CD4-positive, alpha-beta T cell treated with Interleukin-6 for 4 hours (primary cell): Measurements from ENCODE around the gene SCT.

ENCODE experiments used
- DNase-seq: peaks from one replicate; pipeline ENCODE4 v3.0.0-alpha.2; 2020; ENCODE audit warnings: mixed read lengths

The SCT gene

GRCh38 chr11:581752-582151, 45.2 kb downstream of the SCT start:
- no peak for DNase-seq

- no peak for DNase-seq
These were observed 45.6 kb downstream of the SCT start for GRCh38 chr11:581342-581741.

DNA sequence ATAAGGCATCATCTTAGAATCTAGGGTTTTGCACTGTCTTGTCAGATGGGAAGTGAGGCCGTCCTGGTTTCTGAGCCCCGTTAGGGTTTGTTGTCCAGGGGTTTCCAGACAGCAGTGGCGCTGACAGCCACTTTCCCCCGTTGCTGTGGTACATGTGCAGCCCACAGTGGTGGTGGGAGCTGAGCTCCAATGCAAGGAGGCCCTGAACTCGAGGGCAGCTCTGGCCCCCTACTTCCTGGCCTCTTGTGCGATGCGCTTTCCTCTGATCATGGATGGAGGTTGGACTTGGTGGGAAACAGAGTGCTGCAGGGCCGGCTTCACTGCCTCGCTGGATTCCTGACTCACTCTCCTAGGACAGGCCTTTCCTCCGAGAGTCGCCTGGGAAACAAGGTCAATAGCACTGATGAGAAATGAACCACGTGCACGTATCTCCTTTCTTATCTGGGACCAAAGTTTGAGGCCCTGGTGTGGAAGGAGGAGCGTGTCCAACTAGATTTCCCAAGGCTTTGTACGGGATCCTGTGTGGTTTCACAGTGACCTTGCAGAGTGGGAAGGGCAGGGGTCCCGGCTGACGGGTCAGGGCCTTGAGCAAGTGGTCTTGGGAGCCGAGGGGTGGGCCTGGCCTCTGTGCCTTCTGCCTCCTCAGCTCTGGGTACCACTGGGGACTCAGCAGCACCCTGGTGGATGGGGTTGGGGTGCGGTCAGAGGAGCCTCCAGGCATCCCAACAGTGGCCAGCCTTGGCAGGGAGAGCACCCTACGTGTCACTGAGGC, 47.0 kb downstream of the SCT start:
- no peak for DNase-seq

DNA sequence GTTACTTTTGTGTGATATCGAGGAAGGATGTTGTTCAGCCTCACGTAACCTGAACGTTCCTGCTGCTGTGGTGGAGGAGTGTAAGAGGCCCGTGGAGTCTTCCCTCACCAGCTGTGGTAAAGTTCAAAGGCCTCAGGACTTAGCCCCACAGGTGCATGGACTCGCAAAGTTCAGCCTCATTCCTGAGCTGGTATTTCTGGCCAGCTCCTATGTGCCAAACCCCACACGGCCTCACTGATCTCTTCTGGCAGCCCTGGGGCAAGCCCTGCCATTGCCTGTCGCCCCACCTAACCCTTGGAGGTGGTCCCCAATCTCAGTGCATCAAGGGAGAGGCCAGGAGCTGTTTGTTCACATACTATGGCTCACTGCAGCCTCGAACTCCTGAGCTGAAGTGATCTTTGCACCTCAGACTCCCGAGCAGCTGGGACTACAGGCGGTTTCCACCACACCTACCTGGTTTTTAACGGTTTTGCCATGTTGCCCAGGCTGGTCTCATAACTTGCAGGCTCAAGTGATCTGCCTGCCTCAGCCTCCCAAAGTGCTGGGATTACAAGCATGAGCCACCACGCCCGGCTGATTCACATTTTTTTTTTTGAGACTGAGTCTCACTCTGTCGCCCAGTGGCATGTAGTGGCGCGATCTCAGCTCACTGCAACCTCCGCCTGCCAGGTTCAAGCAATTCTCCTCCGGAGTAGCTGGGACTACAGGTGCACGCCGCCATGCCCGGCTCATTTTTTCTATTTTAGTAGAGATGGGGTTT, 48.5 kb downstream of the SCT start:
- no peak for DNase-seq

DNA sequence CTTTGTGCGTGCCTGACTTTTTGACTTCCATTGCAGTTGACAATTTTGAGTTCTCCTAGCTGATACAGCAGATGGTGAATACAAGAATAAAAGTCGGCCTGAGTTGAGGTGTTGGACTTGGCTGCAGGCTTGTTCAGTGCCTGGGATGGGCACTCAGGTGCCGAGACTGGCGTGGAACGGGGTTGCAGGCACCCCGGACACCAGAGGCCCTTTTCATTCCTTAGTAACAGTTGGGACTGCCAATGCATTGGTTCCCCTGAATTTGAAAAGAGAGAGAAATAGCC, 49.4 kb downstream of the SCT start:
- DNase-seq, result no peak

GRCh38 chr11:576811-577610, 50.0 kb downstream of the SCT start:
- DNase-seq, result no peak
